CD4-positive, alpha-beta T cell treated with Interleukin-10 for 1 hour (primary cell): ENCODE results near the gene SLAMF7.

Experiments
- DNase-seq: peaks from one replicate; pipeline ENCODE4 v3.0.0-alpha.2; 2020

Gene SLAMF7

DNA sequence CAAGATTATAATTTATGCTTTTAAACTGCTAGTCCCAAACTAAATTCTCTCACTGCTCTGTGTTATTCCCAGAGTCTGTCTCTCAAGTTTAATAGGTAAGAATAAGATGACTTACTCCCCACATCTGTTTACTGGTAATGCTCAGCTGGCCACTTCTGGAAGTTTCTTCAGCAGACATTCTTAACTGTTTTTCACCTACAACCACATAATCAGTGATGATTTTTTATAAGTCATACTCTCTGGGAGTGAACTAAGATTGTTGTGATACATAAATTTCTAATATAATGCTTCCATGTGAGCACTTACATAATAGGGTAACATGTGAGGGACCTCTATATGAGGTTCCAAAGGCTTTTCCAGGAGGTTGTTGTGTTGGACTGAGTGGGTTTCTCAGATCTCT, 8.7 kb downstream of the SLAMF7 start:
- DNase-seq = no peak

DNA sequence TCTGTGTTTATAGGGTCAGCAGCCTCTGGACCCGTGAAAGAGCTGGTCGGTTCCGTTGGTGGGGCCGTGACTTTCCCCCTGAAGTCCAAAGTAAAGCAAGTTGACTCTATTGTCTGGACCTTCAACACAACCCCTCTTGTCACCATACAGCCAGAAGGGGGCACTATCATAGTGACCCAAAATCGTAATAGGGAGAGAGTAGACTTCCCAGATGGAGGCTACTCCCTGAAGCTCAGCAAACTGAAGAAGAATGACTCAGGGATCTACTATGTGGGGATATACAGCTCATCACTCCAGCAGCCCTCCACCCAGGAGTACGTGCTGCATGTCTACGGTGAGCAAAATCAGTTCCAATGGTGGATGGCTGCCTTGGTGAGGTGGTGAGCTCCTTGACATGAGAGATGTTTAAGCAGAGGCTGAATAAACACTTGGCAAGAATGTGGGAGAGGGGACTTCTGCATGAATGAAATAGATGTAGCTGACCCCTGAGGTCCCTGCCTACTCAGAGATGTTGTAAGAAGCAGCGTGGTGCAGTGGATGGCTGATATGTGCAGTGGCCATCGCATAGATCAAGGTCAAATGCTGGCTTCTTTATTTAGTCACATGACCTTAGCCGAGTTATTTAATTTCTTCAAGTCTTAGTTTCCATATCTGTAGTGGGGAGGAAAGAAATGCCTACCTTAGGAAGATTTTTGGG, 9.3 kb downstream of the SLAMF7 start:
- DNase-seq = no peak

DNA sequence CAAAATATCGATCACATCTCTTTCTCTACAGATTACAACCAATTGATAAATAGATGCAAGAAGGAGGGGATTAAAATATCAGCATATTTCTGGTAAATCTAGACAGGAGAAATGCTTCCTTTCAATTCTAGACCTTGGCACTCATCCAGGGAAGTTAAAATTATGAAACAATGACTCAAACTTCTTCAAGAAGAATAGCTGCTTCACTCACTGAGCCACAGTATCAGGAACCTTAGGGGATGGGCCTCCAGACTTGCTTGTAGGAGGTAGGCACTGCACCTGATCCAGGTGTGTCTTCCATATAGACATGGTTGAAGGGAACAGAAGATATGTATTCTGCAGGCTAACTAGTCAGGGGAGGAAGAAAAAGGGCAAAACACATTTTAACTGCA, 9.8 kb downstream of the SLAMF7 start:
- no peak for DNase-seq

DNA sequence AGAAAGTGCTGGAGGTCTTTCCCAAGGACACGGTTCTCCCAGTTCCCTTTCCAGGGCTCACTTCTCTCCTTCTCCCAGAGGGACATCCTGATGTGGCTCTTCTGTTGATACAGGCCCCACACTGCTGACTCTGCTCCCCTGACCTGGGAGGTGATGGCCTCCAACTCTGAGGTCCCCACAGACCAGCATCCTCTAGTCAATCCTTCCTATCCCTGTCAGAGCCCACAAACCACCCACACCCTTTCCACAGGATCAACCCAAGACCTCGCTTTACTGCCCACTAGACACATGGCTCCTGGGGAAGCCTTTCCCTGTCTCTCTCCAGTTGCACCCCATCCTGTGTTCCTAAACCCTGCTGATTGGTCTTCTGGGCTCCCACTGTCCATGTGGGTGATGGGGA, 11.6 kb downstream of the SLAMF7 start:
- no peak for DNase-seq

DNA sequence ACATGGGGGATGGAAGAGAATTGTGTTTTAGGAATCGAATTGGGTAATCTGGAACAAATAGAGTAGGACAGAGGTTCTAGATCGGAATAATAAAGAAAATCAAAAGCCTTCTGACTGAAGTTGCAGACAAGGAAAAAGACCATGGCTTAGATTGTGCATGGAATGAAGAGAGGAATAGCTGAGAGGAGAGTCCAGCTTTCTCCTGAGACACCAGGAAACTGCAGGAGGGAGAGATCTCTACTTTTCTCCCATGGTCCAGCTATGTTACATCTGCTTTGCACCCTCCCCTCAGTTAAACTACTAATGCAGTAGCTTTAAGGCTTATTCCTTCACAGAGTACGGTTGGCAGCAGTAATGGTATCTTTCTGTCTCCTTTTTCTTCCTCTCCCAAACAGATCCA, 13.4 kb downstream of the SLAMF7 start:
- DNase-seq = no peak

DNA sequence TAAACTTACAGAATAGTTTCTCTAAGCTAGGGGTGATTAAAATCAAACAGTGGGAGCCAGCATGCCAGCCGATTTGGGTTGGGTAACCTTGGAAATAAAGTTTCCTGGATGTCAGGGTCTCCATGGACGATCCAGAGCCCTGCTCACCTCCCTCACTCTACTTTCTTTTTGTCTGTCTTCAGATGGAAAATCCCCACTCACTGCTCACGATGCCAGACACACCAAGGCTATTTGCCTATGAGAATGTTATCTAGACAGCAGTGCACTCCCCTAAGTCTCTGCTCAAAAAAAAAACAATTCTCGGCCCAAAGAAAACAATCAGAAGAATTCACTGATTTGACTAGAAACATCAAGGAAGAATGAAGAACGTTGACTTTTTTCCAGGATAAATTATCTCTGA, 13.9 kb downstream of the SLAMF7 start:
- no peak for DNase-seq

DNA sequence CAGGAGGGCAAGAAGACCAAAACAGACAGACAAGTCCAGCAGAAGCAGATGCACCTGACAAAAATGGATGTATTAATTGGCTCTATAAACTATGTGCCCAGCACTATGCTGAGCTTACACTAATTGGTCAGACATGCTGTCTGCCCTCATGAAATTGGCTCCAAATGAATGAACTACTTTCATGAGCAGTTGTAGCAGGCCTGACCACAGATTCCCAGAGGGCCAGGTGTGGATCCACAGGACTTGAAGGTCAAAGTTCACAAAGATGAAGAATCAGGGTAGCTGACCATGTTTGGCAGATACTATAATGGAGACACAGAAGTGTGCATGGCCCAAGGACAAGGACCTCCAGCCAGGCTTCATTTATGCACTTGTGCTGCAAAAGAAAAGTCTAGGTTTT, 14.5 kb downstream of the SLAMF7 start:
- no peak for DNase-seq

DNA sequence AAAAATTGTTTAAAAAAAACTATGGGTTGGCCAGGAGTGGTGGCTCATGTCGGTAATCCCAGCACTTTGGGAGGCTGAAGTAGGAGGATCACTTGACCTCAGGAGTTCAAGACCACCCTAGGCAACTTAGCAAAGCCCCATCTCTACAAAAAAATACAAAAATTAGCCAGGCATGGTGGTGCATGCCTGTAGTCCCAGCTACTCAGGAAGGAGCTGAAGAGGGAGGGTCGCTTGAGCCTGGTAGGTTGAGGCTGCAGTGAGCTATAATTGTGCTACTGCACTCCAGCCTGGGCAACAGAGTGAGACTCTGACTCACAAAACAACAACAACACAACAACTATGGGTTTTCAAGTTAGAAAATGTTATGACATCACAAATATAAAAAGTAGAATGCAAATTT, 16.4 kb downstream of the SLAMF7 start:
- DNase-seq = no peak

DNA sequence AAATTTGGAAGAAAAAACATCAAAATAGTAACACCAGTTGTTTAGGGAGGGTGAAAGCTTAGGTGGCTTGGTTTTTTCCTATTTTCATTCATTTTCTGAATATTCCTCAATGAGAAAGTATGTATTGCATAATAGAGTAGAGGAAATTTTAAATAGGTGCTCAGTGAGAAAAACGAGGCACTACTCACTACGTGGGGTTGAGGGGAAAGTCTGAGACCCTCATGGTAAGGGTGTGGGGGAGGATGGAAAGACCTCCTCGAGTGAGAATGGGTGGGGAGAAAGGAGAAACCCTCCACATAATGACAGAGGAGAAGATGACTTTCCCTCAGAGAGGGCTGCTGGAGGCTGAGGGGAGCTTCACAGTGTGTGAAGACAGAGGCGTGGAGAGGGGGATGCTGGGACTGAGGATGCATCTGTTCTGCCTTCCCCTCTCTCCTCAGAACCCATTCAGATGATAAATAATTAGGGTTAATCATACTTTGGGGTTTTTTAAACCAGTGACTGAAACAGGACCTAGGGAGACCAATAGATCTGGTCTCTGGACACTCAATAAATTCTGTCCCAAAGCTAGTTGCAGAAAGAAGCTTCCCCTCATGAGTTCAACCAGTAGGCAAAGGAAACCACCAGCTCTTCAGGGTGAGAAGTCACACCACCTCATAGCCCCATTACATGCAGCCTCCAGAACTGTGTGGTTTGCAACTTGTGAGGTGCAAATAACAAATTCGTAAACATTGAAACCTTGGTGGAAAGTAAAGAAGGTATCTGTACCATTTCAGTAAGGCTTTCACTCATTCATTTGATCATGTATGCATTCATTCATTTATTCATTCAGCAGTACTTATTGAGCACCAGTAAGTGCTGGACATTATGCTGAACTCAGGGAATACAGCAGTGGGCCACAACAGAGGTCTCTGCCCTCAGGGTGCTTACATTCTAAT, 17.1 kb downstream of the SLAMF7 start:
- DNase-seq = peak; percentile 61

DNA sequence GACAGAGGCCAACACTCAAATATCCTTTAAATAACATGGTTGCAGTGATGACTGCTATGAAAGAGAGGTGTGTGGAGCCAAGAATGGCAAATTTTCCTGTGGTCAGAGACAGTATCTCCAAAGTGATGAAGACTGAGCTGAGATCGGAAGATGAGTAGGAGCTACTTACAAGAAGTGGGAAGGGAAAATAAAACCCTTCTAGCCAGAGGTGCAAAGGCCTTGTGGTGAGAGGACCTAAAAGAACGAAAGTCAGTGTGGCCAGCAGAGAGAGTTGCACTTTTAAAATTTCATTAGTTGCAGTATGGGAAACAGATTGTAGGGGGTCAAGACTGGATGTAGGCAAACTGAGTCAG, 17.8 kb downstream of the SLAMF7 start:
- DNase-seq = no peak

DNA sequence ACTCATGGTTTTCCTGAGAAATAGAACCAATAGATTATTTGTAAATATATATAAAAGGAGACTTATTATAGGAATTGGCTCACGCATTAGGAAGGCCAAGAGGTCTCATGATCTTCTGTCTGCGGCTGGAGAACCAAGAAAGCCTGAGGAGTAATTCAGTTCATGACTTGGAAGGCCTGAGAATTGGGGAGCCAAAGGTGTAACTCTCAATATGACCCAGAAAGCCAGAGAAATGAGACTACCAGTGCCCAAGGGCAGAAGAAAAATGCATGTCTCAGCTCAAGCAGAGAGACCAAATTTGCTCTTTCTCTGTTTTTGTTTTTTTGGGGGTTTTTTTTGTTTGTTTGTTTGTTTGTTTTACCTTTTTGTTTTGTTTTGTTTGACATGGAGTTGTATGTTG, 19.5 kb downstream of the SLAMF7 start:
- DNase-seq = no peak

DNA sequence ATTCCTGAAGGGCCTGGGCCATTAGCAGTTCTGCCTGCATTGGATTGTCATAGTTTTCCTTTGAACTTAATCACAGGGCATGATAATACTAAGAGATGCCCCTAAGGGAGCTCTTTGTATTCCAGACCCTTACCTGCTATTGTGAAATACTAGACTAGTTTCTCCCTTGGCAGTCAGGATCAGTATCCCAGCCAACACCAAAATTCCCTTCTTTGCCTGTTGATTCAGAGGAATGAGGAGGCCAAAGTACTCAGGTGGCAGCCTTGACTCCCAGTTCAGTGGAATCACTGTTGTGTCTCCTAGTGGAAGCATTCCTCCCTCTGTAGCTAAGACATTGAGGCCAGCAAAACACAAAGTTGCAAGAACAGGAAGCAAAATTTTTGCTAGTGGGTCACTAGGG, 20.7 kb downstream of the SLAMF7 start:
- no peak for DNase-seq

DNA sequence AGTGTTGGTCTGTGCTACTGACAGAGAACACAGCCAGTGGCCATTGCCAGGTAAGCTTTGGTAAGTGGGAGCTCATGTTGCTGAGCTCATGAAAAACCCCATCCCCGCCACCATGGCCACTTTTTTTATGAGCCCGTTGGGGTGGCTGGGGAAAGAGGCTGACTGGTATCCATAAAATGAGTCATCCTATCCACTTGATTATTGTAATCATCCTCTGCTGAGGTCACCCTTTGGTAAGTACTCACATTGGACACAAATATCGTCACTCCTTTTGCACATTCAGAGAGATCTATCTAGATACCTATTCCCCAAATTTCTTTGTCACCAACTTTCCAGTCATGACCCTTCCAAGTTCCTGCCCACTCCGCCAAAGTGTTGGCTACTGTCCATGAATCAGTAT, 22.0 kb downstream of the SLAMF7 start:
- no peak for DNase-seq

DNA sequence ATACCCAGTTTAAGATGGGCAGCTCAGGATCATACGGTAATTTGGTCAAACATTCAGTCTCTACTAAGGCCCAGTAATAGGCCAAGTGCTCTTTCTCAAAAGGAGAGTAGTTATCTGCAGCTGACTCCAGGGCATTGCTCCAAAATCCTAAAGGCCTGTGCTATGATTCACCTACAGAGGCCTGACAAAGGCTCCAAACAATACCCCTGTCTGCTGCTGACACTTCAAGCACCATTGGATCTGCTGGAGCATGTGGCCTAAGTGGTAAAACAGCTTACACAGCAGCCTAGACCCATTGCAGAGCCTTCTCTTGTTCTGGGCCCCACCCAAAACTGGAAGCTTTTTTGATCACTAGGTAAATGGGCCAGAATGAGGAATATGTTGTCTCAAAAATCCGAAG, 22.8 kb downstream of the SLAMF7 start:
- DNase-seq = no peak

DNA sequence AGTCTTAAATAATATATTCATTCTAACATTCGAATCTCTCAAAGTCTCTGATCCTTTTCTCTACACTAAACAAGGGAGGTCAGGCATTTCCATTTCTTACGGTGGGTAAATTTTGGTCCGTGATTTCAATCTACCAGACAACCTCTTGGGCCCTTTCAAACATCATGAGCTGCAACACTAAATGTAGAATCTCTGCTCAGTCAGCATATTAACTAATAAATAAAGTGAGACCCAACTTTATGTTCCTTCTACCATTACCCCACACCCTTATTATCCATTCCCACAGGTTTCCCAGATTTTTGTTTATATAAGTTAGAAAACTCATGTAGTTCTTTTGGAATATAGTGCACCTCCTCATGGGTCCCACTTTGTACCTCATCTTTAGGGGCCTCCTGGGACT, 24.9 kb downstream of the SLAMF7 start:
- no peak for DNase-seq

DNA sequence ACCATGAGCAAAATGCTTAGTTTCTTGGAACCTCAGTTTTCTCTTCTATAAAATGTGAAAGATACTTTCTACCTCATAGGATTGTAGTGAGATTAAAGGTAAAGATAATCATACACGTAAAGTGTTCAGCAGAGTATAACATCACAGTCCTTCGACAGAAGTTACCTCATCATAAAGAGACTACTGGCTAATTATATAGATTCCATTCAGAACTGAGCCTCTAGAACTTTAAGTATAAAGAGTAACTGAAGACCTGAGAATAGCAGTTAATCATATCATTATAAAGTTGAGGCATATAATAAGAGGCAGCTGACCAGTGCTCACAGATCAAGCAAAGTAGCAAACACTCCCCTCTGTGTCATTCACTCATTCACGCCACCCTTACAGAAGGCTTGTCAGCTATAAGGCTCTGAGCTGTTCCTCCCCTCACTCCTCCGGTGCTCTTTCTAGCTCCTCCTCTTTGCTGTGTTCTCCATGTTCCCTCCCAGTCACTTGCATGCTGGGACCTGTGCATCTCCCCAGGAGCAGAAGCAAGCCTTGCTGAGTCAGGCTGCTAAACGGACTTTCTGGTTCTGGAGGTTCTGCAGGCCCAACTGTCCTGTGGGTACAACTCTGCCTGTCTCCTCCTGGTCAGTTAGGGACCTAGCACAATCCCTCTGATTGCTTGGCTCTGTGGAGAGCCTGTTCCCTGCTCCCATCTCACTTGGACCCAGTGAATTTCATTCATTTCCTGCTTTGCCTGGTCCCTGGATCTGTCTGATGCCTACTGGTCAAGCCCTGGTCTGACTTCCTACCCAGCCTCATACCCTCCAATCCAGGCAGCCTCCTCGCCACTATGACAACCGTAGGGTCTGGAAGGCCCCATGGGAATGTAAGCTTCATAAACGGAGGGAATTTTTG, 28.6 kb downstream of the SLAMF7 start:
- peak; percentile 40 for DNase-seq

DNA sequence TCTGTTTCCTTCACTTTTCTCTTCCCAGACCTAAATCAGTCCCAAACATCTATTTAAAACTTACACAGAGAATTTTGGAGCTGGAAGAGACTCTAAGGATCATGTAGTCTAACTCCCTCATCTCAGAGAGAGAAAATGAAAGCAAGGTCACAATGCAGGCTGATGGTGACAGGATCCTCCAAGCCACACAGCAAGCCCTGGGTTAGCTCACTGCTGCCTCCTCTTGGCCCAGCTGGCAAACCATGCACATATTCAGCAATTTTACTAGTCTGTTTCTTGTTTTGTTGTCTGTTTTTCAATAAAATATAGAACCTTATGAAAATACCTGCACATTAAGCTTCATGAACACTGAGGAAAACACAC, 29.2 kb downstream of the SLAMF7 start:
- peak; percentile 91 for DNase-seq

DNA sequence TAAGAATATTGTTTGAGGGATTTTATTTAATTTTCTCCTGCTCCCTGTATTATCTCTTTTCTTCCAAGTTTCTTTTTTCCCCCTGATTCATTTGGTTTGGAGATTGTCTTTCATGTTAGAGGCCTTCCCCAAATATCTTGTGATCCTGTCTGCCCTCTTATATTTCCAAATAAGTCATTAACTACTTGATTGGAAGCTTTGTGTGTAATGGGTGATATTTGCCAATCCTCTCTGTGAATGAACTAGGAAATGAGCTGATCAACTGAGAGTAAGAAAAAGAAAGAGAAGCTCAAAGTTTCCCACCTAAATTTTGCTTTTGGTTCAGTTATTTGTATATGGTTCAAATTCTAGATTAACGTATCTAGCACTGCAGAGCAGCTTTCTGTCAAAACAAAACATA, 33.3 kb downstream of the SLAMF7 start:
- DNase-seq = no peak

DNA sequence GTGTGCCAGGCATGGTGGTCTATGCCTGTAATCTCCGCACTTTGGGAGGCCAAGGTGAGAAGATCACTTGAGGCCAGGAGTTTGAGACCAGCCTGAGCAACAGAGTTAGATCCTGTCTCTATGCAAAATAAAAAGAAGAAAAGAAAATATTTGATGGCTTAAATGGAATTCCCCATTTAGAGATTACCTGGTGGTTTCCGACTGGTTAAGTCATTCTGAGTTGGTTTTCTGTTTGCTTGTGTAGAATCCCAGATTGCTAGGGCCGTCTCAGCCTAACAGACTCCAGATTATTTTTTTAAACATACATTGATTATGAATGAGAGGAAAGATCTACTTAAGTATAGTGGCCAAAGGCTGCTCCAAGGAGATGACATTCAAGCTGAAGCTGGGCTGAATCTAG, 34.0 kb downstream of the SLAMF7 start:
- no peak for DNase-seq

DNA sequence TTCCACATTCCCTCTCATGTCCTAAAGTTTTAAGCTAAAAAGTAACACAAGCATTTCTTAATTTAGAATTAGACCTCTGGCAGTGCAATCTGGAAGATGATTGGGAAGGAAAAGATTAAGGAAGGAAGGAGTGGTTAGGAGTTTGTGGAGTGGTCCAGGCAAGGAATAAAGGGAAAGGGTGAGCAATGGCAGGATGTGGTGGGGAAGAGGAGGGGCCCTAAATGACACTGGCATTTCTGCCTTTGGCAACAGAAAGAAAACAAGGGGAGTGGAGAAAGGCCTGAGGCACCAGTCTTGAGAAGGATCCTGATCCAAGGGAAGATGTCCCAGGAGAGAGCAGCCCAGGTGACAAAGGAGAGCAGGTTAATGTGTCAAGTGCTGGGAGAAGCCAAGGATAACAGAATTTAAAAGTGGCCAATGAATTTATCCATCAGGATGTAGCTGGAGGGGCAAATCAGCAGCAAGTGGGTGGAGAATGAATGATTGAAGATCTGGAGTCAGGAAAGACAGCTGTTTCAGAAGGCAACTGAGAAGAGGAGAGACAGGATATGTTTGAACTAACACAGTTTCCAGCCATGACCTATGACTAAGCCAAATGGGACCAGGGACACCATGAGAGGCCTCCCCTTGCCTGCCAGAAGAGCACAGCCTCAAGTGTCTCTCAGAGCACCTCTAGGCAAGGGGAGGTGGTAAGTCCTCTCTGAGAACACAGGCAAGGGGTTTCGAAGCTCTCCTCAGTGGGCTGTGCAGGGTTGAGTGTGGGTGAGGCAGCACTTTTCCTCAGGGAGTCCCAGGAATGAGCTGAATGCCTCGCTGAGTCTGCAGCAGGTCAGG, 36.1 kb downstream of the SLAMF7 start:
- DNase-seq = no peak

DNA sequence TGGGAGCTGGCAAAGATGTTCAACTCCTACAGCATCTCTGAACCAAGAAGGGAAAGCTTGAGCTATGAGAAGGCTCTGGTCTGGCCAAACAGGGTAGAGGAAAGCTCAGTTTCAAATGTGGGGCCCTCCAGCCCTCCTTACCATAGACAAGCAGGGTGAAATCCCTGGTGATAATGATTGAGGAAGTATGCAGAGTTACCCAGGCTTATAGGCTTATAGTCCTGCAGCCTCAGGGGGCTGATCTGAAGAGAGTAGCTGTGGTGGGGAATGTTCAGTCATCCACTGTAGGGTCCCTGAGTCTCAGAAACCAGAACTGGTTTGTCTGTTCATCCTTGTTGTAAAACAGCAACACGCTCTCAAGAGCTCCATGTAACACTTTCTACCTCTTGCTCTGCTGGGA, 37.1 kb downstream of the SLAMF7 start:
- DNase-seq = no peak

DNA sequence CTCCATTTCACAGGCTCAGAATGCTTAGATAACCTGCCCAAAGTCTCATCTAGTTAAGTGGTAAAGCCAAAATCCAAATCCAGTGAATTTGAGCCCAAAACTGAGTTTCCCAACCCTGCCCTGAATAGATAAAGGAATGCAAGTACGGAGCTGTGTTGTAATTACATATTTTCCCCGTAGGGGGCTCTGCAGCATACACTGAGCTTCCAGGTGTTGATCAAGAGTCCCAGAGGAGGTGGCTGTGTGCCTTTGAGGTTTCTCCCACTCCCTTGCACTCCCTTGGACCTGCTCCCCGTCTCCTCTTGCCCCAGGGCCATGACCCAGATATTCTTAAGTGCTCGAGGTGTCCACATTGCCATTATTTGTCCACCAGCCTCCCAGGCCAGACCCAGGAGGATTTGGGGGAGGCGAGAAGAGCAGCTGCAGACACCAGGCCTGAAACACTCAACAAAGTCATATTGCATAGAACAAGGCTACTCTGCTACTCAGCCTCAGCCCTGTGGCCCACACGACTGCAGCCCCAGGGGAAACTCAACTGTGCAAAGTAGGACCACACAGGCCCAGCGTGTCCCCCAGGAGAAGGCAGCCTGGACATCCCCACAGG, 38.5 kb downstream of the SLAMF7 start:
- DNase-seq = peak; percentile 78
